Fibroblast of peridontal ligament (primary cell): ENCODE measurements around the gene CASR.
A peak's percentile ranks its signal among the peaks of the same experiment; 100 is the strongest.

Experiments used
- DNase-seq: peaks from one replicate; pipeline ENCODE4 v3.0.0-alpha.2; 2010; ENCODE audit errors: extremely low read depth

CASR gene

GRCh38 chr3:122306622-122306953, 123.1 kb downstream of the CASR start:
- no peak for DNase-seq

- DNase-seq = no peak
Observed at GRCh38 chr3:122307094-122307687, 123.7 kb downstream of the CASR start.

- DNase-seq = no peak
Observed at GRCh38 chr3:122307976-122308375, 124.5 kb downstream of the CASR start.

- DNase-seq = no peak
Observed at GRCh38 chr3:122310361-122310760, 126.9 kb downstream of the CASR start.

- no peak for DNase-seq
Observed at GRCh38 chr3:122312826-122313225, 129.4 kb downstream of the CASR start.

- peak; percentile 47 for DNase-seq
Observed at GRCh38 chr3:122313281-122313680, 129.8 kb downstream of the CASR start.

- peak; percentile 41 for DNase-seq
Observed at GRCh38 chr3:122314228-122314876, 130.9 kb downstream of the CASR start.

- DNase-seq = no peak
Observed at GRCh38 chr3:122315619-122316018, 132.2 kb downstream of the CASR start.

- no peak for DNase-seq
Observed at GRCh38 chr3:122316368-122316767, 132.9 kb downstream of the CASR start.

- no peak for DNase-seq
Observed at GRCh38 chr3:122318620-122319019, 135.2 kb downstream of the CASR start.

GRCh38 chr3:122322095-122323075, 138.9 kb downstream of the CASR start:
- DNase-seq = no peak

GRCh38 chr3:122324871-122325323, 141.4 kb downstream of the CASR start, which contains the start of gene CSTA:
Gene CSTA (plus strand): TSS chr3:122325248. CDS start chr3:122325293, 45 bp downstream.
- peak; percentile 27 for DNase-seq

- DNase-seq = no peak
Observed at GRCh38 chr3:122325769-122326168, 142.3 kb downstream of the CASR start.

- DNase-seq = no peak
Observed at GRCh38 chr3:122331886-122332285, 148.4 kb downstream of the CASR start.

GRCh38 chr3:122332551-122332950, 149.1 kb downstream of the CASR start:
- DNase-seq = no peak
